NCI-H69 (cell line): ENCODE measurements around the gene TAS2R31.

Experiments
- DNase-seq: peaks from one replicate; lab custom pipeline; 2025; lab: John Stamatoyannopoulos, UW

TAS2R31 gene

GRCh38 chr12:10998204-10998603, 33.0 kb downstream of the TAS2R31 start, which contains the start of gene TAS2R20:
TAS2R20 (minus strand) TSS chr12:10998304; CDS start chr12:10997875, 429 bp downstream.
- no peak for DNase-seq

GRCh38 chr12:10994307-10994706, 36.9 kb downstream of the TAS2R31 start:
- DNase-seq, result no peak

- DNase-seq, result no peak
Measured at GRCh38 chr12:10989107-10989506, 42.1 kb downstream of the TAS2R31 start.

- no peak for DNase-seq
Measured at GRCh38 chr12:10986812-10987211, 44.4 kb downstream of the TAS2R31 start, which contains the start of gene TAS2R50. TAS2R50 (minus strand) TSS chr12:10986912; CDS start chr12:10986860, 52 bp downstream.

GRCh38 chr12:10982244-10982643, 49.0 kb downstream of the TAS2R31 start:
- no peak for DNase-seq
